Stromal cell of bone marrow (primary cell): ENCODE data around the gene CDK15.

Experiments
- DNase-seq: peaks from one replicate; pipeline ENCODE4 v3.0.0-alpha.2; 2012; ENCODE audit warnings: low read depth

CDK15 gene

GRCh38 chr2:201938781-201939180 lies 132.4 kb downstream of the CDK15 start:
- DNase-seq: no peak

GRCh38 chr2:201939453-201939941 lies 133.2 kb downstream of the CDK15 start:
- DNase-seq: no peak

GRCh38 chr2:201942531-201942930 lies 136.2 kb downstream of the CDK15 start:
- no peak for DNase-seq
